ENCODE data around the gene SMIM5. TPM values are rescaled to one million over a fixed set of nuclear protein-coding genes. Genes with fewer than 3 reads are reported as not detected.
A peak's percentile ranks its signal among the peaks of the same experiment; 100 is the strongest.

Gene SMIM5
- polyA plus RNA-seq, 1 donor (not counting 4 experiments of a cell fraction or from before 2014, with no cell fraction given) = 0.24 TPM

DNA sequence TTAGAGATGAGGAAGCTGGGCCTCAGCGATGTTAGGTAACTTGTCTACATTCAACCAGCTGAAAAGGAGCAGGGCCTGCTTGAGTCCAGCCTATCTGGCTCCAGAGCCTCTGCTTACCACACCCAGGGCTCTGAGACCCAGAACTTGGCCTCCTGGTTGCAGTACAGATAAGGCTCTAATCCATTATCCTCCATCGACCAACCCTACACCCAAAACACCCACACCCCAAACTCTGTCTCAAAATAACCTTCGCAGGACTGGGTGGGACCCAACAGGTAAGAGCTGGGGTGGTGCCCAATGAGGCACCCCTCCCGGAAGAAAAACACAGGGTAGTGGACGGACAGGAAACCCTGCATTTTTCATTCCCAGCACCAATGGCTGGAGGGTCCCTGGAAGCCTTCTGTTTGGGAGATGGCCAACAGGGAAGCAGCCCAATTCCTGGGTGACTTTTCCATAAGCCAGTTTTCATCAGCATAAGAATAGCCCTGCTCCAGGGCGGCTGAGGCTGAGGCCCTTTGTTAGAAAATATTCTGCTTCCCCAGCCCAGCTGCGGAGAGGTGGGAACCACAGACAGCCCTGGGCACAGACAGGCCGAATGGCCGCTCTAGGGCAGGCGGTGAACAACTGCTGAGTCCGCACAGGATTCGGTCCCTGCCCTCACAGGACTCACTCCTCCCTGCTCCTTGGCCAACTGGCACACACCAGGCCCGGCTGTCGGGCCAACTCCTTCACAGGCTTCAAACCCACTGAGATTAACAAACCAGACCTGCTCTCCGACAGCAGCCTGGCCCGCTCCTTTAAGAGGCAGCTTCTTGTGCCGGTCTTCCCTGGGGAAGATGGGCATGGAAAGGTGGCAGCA, 9.8 kb downstream of the SMIM5 start:
- H3K9ac ChIP-seq (ENCODE audit: control insufficient read depth, extremely low read depth, insufficient read depth, low read length) = peak overlapping the region; percentile 26
- H3K9me3 ChIP-seq (ENCODE audit: control insufficient read depth, low read depth, low read length) = no peaks in the 10 kb centered on the region
- TF ChIP-seq, protein P1, sequence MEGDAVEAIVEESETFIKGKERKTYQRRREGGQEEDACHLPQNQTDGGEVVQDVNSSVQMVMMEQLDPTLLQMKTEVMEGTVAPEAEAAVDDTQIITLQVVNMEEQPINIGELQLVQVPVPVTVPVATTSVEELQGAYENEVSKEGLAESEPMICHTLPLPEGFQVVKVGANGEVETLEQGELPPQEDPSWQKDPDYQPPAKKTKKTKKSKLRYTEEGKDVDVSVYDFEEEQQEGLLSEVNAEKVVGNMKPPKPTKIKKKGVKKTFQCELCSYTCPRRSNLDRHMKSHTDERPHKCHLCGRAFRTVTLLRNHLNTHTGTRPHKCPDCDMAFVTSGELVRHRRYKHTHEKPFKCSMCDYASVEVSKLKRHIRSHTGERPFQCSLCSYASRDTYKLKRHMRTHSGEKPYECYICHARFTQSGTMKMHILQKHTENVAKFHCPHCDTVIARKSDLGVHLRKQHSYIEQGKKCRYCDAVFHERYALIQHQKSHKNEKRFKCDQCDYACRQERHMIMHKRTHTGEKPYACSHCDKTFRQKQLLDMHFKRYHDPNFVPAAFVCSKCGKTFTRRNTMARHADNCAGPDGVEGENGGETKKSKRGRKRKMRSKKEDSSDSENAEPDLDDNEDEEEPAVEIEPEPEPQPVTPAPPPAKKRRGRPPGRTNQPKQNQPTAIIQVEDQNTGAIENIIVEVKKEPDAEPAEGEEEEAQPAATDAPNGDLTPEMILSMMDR (optimal IDR thresholded peaks at IDR 0.05 in 1 of 3, IDR thresholded peaks at IDR 0.05 in 1 of 3, conservative IDR thresholded peaks at IDR 0.05 in 1 of 3; ENCODE audit: extremely low read depth in 1 of 3, insufficient read depth in 2 of 3, low read length in 3 of 3) = no peak
- TF ChIP-seq EZH2 (IDR thresholded peaks at IDR 0.05; ENCODE audit: low read length) = no peak
- H3K27ac ChIP-seq (ENCODE audit: control insufficient read depth, insufficient read depth, low read length) = peak overlapping the region; percentile 47
- H3K36me3 ChIP-seq (ENCODE audit: control insufficient read depth in 2 of 2, extremely low read depth in 1 of 2, insufficient read depth in 2 of 2, low read length in 2 of 2) = peaks cover 9 to 11% of the 10 kb centered on the region in 2 experiments
- no peak overlapping the region for H3K4me3 ChIP-seq (ENCODE audit: control insufficient read depth in 2 of 3, extremely low read depth in 1 of 3, insufficient read depth in 2 of 3, low read depth in 1 of 3, low read length in 3 of 3)
- peaks cover 2% of the 10 kb centered on the region for H3K9me1 ChIP-seq (ENCODE audit: control insufficient read depth, extremely low read depth, insufficient read depth, low read length)
- no peak overlapping the region for H2AFZ ChIP-seq (ENCODE audit: control insufficient read depth, low read length)
- dilution Hi-C loops (cut with MboI; ENCODE audit: extremely low pct_ligation_motif_present, low sequenced_read_pairs) = no loop called here
- DNase-seq (ENCODE audit: low read depth, low spot score) (no peak), FAIRE-seq (peak; percentile 17)
- peaks cover 51% of the 10 kb centered on the region for H3K4me1 ChIP-seq (ENCODE audit: control insufficient read depth, extremely low read depth, insufficient read depth, low read length)
- H4K20me1 ChIP-seq (ENCODE audit: control insufficient read depth, extremely low read depth, insufficient read depth, low read length) = no peaks in the 10 kb centered on the region
- no peaks in the 10 kb centered on the region for H3K27me3 ChIP-seq (ENCODE audit: control insufficient read depth, extremely low read depth, insufficient read depth, low read length)
- peak overlapping the region; percentile 25 for H3K4me2 ChIP-seq (ENCODE audit: control insufficient read depth, extremely low read depth, insufficient read depth, low read depth, low read length)
- H3K79me2 ChIP-seq (ENCODE audit: control insufficient read depth, insufficient read depth, low read length) = no peaks in the 10 kb centered on the region

DNA sequence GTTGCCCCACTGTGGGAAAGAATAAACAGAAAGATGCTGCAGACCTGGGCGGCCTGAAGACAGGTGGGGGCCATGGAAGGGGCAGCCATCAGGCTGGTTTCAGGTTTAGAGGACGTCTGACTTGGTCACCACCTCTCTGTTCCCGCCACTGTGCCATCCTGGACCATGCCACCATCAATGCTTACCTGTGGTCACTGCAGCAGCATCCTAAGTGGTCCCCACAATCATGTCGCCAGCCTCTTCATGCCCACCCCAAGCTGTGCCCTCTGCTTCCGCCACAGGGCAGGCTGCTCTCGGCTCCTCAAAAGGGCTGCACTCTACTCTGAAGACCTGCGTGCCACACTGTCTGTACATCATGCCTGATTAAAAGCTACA, 10.4 kb downstream of the SMIM5 start:
- peak overlapping the region; percentile 26 for H3K9ac ChIP-seq (ENCODE audit: control insufficient read depth, extremely low read depth, insufficient read depth, low read length)
- no peak overlapping the region for H2AFZ ChIP-seq (ENCODE audit: control insufficient read depth, low read length)
- dilution Hi-C loops (cut with MboI; ENCODE audit: extremely low pct_ligation_motif_present, low sequenced_read_pairs) = no loop called here
- H3K9me1 ChIP-seq (ENCODE audit: control insufficient read depth, extremely low read depth, insufficient read depth, low read length) = peaks cover 2% of the 10 kb centered on the region
- H3K4me3 ChIP-seq (ENCODE audit: control insufficient read depth in 2 of 3, extremely low read depth in 1 of 3, insufficient read depth in 2 of 3, low read depth in 1 of 3, low read length in 3 of 3) = no peak overlapping the region
- FAIRE-seq (no peak), DNase-seq (ENCODE audit: low read depth, low spot score) (no peak)
- no peak for TF ChIP-seq EZH2 (IDR thresholded peaks at IDR 0.05; ENCODE audit: low read length)
- TF ChIP-seq, protein P1 (optimal IDR thresholded peaks at IDR 0.05 in 1 of 3, IDR thresholded peaks at IDR 0.05 in 1 of 3, conservative IDR thresholded peaks at IDR 0.05 in 1 of 3; ENCODE audit: extremely low read depth in 1 of 3, insufficient read depth in 2 of 3, low read length in 3 of 3) = no peak
- H3K79me2 ChIP-seq (ENCODE audit: control insufficient read depth, insufficient read depth, low read length) = no peaks in the 10 kb centered on the region
- H3K27ac ChIP-seq (ENCODE audit: control insufficient read depth, insufficient read depth, low read length) = peak overlapping the region; percentile 47
- no peaks in the 10 kb centered on the region for H4K20me1 ChIP-seq (ENCODE audit: control insufficient read depth, extremely low read depth, insufficient read depth, low read length)
- H3K9me3 ChIP-seq (ENCODE audit: control insufficient read depth, low read depth, low read length) = no peaks in the 10 kb centered on the region
- H3K36me3 ChIP-seq (ENCODE audit: control insufficient read depth in 2 of 2, extremely low read depth in 1 of 2, insufficient read depth in 2 of 2, low read length in 2 of 2) = peaks cover 7 to 9% of the 10 kb centered on the region in 2 experiments
- no peaks in the 10 kb centered on the region for H3K27me3 ChIP-seq (ENCODE audit: control insufficient read depth, extremely low read depth, insufficient read depth, low read length)
- H3K4me2 ChIP-seq (ENCODE audit: control insufficient read depth, extremely low read depth, insufficient read depth, low read depth, low read length) = no peak overlapping the region
- H3K4me1 ChIP-seq (ENCODE audit: control insufficient read depth, extremely low read depth, insufficient read depth, low read length) = peaks cover 51% of the 10 kb centered on the region

Data from keratinocyte (primary cell).